GM23338 (cell line): ENCODE measurements around the gene GRM3. TPM values are rescaled to one million over a fixed set of nuclear protein-coding genes. Genes with fewer than 3 reads are reported as not detected.

Source experiments
- ATAC-seq: fragments of 200-7000 bp; cut with Tn5 transposase; 3 replicates; pipeline ENCODE4 v1.9.1; 2020
- DNase-seq: peaks from one replicate; pipeline ENCODE4 v3.0.0-alpha.2; 2015; ENCODE audit warnings: low spot score
- H2AFZ ChIP-seq: fragments of 200-600 bp; sonication (generic); 2 replicates; pipeline ENCODE4 v1.8.0; 2016; ENCODE audit warnings: antibody characterized with exemption, mild to moderate bottlenecking, moderate library complexity
- H3F3A ChIP-seq: fragments of 200-600 bp; sonication (generic); replicated peaks from 2 replicates; pipeline ENCODE4 v1.8.0; 2017; ENCODE audit warnings: antibody characterized with exemption, mixed run types, low read depth
- H3K27ac ChIP-seq: fragments of 200-600 bp; sonication (generic); 2 replicates; pipeline ENCODE4 v1.6.1; 2016; ENCODE audit warnings: low read depth
- H3K27me3 ChIP-seq: fragments of 200-600 bp; sonication (generic); 2 replicates; pipeline ENCODE4 v1.8.0; 2016; ENCODE audit warnings: mild to moderate bottlenecking, mixed run types, moderate library complexity; ENCODE audit not compliant: insufficient read depth
- H3K36me3 ChIP-seq: fragments of 200-600 bp; sonication (generic); 2 replicates; pipeline ENCODE4 v1.8.0; 2016; ENCODE audit warnings: mild to moderate bottlenecking; ENCODE audit not compliant: insufficient read depth
- H3K4me1 ChIP-seq: fragments of 200-600 bp; sonication (generic); 2 replicates; pipeline ENCODE4 v1.8.0; 2016; ENCODE audit warnings: mild to moderate bottlenecking, moderate library complexity; ENCODE audit not compliant: insufficient read depth
- H3K4me2 ChIP-seq: fragments of 200-600 bp; sonication (generic); 2 replicates; pipeline ENCODE4 v1.7.1; 2017; ENCODE audit warnings: mixed run types
- H3K4me3 ChIP-seq: fragments of 200-600 bp; sonication (generic); 2 replicates; pipeline ENCODE4 v1.6.1; 2016; ENCODE audit warnings: mixed run types
- H3K79me2 ChIP-seq: fragments of 200-600 bp; sonication (generic); replicated peaks from 2 replicates; pipeline ENCODE4 v1.8.0; 2017; ENCODE audit warnings: mild to moderate bottlenecking; ENCODE audit not compliant: insufficient read depth
- H3K9me2 ChIP-seq: fragments of 200-600 bp; sonication (generic); 2 replicates; pipeline ENCODE4 v1.8.0; 2017; ENCODE audit not compliant: insufficient read depth
- H4K20me1 ChIP-seq: fragments of 200-600 bp; sonication (generic); replicated peaks from 2 replicates; pipeline ENCODE4 v1.8.0; 2017; ENCODE audit warnings: mild to moderate bottlenecking; ENCODE audit not compliant: insufficient read depth
- H3K27ac Mint-ChIP-seq: 2 replicates; pipeline ENCODE4 v1.8.0; 2020; ENCODE audit warnings: inconsistent platforms, mild to moderate bottlenecking, moderate library complexity, mixed read lengths
- H3K27me3 Mint-ChIP-seq: 3 replicates; pipeline ENCODE4 v1.8.0; 2022; ENCODE audit warnings: low read depth, mild to moderate bottlenecking, moderate library complexity, mixed read lengths, inconsistent platforms; ENCODE audit not compliant: insufficient read depth, poor library complexity
- H3K36me3 Mint-ChIP-seq: 3 replicates; pipeline ENCODE4 v1.8.0; 2021; ENCODE audit warnings: low read depth, mild to moderate bottlenecking, inconsistent platforms, moderate library complexity, mixed read lengths
- H3K4me1 Mint-ChIP-seq: 3 replicates; pipeline ENCODE4 v1.8.0; 2020; ENCODE audit warnings: mild to moderate bottlenecking, inconsistent platforms, mixed read lengths
- H3K4me3 Mint-ChIP-seq: 3 replicates; pipeline ENCODE4 v1.8.0; 2021; ENCODE audit warnings: moderate library complexity, mild to moderate bottlenecking, inconsistent platforms, mixed read lengths
- H3K9me3 Mint-ChIP-seq: 3 replicates; pipeline ENCODE4 v1.8.0; 2020; ENCODE audit warnings: moderate library complexity, mild to moderate bottlenecking, inconsistent platforms, mixed read lengths
- CREB1 ChIP-seq: fragments of 250-450 bp; sonication (Bioruptor Pico); IDR thresholded peaks from 2 replicates; pipeline ENCODE4 v1.5.0; 2020; ENCODE audit warnings: low read depth, mild to moderate bottlenecking, moderate library complexity
- ETS1 ChIP-seq: IDR thresholded peaks from 2 replicates; pipeline ENCODE4 v1.6.1; 2016; ENCODE audit warnings: antibody characterized with exemption
- EZH2 ChIP-seq: fragments of 200-600 bp; sonication (generic); IDR thresholded peaks from one replicate; pipeline ENCODE4 v1.8.0; 2017; ENCODE audit warnings: antibody characterized with exemption, mild to moderate bottlenecking, low read depth; ENCODE audit not compliant: unreplicated experiment
- EZH2phosphoT487 ChIP-seq: fragments of 200-600 bp; sonication (generic); IDR thresholded peaks from one replicate; pipeline ENCODE4 v1.8.1; 2018; ENCODE audit warnings: antibody characterized with exemption; ENCODE audit not compliant: unreplicated experiment
- JUNB ChIP-seq: IDR thresholded peaks from one replicate; pipeline ENCODE4 v1.6.1; 2016; ENCODE audit warnings: antibody characterized with exemption; ENCODE audit not compliant: unreplicated experiment
- NANOG ChIP-seq: IDR thresholded peaks from 2 replicates; pipeline ENCODE4 v1.6.1; 2016; ENCODE audit warnings: antibody characterized with exemption, borderline replicate concordance
- POLR2AphosphoS5 ChIP-seq: IDR thresholded peaks from 2 replicates; pipeline ENCODE4 v1.6.1; 2016; ENCODE audit warnings: antibody characterized with exemption, low read depth
- REST ChIP-seq: IDR thresholded peaks from one replicate; pipeline ENCODE4 v1.6.1; 2018; ENCODE audit warnings: antibody characterized with exemption; ENCODE audit not compliant: unreplicated experiment
- STAT1 ChIP-seq: IDR thresholded peaks from one replicate; pipeline ENCODE4 v1.6.1; 2016; ENCODE audit warnings: antibody characterized with exemption; ENCODE audit not compliant: unreplicated experiment
- ZNF114 ChIP-seq: fragments of 250-450 bp; sonication (Bioruptor Pico); IDR thresholded peaks from 2 replicates; pipeline ENCODE4 v1.5.0; 2020; ENCODE audit warnings: mild to moderate bottlenecking, moderate library complexity
- ZNF331 ChIP-seq: fragments of 250-450 bp; sonication (Bioruptor Pico); IDR thresholded peaks from 2 replicates; pipeline ENCODE4 v1.5.0; 2020; ENCODE audit warnings: low read depth, mild to moderate bottlenecking, moderate library complexity
- ZNF462 ChIP-seq: fragments of 250-450 bp; sonication (Bioruptor Pico); IDR thresholded peaks from 2 replicates; pipeline ENCODE4 v1.5.0; 2020; ENCODE audit warnings: mild to moderate bottlenecking, moderate library complexity
- polyA plus RNA-seq: library from polyadenylated mRNA; unstranded; fragments of >200 nt; fragmentation: Nextera tagmentation; extraction: Ambion mirVana; gene quantifications from 2 replicates; pipeline ENCODE4 v1.2.1, GENCODE V29; 2016
- total RNA-seq: library from RNA; depleted of rRNA; stranded (reverse); fragments of >200 nt; shearing (Covaris generic); gene quantifications from 2 replicates; pipeline ENCODE4 v1.2.3, GENCODE V29; 2014
- TF ChIP-seq, protein P1 (sequence below), 2 experiments: fragments of 200-600 bp in 1 of 2; sonication (generic) in 1 of 2; conservative IDR thresholded peaks; 2 replicates each; pipeline versions ENCODE4 v1.5.1 to v1.6.1; 2016 to 2017; ENCODE audit warnings: antibody characterized with exemption in 2 of 2, low read depth in 2 of 2, mild to moderate bottlenecking in 2 of 2, moderate library complexity in 1 of 2

The GRM3 gene
- total and polyA plus RNA-seq, 2 experiments from 2014 or later: 0.79 to 1.9 TPM

- no peak for DNase-seq
- Mint-ChIP-seq H3K4me1 (peaks cover 38% of the 10 kb centered on the region), H3K4me3 (no peak overlapping the region), H3K9me3 (no peaks in the 10 kb centered on the region), H3K36me3 (no peaks in the 10 kb centered on the region), H3K27ac (no peak overlapping the region), H3K27me3 (peaks cover 11% of the 10 kb centered on the region)
- Histone ChIP-seq H3K9me2 (no peaks in the 10 kb centered on the region), H3K4me2 (peak overlapping the region; percentile 15; the same call in 1 of the 2 replicates), H3K36me3 (no peaks in the 10 kb centered on the region), H2AFZ (no peak overlapping the region), H3K27ac (no peak overlapping the region), H3K79me2 (no peaks in the 10 kb centered on the region), H3K27me3 (peaks cover 26% of the 10 kb centered on the region), H3K4me1 (peaks cover 29% of the 10 kb centered on the region), H4K20me1 (no peaks in the 10 kb centered on the region), H3F3A (no peaks in the 10 kb centered on the region), H3K4me3 (no peak overlapping the region)
- no peak for ATAC-seq
- no peak for TF ChIP-seq ZNF462 (CRISPR knock-in tag)
- TF ChIP-seq EZH2phosphoT487: no peak
- TF ChIP-seq EZH2: no peak
- TF ChIP-seq, protein P1, sequence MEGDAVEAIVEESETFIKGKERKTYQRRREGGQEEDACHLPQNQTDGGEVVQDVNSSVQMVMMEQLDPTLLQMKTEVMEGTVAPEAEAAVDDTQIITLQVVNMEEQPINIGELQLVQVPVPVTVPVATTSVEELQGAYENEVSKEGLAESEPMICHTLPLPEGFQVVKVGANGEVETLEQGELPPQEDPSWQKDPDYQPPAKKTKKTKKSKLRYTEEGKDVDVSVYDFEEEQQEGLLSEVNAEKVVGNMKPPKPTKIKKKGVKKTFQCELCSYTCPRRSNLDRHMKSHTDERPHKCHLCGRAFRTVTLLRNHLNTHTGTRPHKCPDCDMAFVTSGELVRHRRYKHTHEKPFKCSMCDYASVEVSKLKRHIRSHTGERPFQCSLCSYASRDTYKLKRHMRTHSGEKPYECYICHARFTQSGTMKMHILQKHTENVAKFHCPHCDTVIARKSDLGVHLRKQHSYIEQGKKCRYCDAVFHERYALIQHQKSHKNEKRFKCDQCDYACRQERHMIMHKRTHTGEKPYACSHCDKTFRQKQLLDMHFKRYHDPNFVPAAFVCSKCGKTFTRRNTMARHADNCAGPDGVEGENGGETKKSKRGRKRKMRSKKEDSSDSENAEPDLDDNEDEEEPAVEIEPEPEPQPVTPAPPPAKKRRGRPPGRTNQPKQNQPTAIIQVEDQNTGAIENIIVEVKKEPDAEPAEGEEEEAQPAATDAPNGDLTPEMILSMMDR (conservative IDR thresholded peaks at IDR 0.05; ENCODE audit: low read depth in 2 of 2): no peak
- TF ChIP-seq CREB1 (CRISPR knock-in tag): no peak
- TF ChIP-seq ZNF114: no peak
- TF ChIP-seq NANOG: no peak
- no peak for TF ChIP-seq STAT1
- TF ChIP-seq ETS1: no peak
- TF ChIP-seq REST: no peak
- TF ChIP-seq JUNB: no peak
- TF ChIP-seq ZNF331 (CRISPR knock-in tag): no peak
- TF ChIP-seq POLR2AphosphoS5: no peak
Observed at GRCh38 chr7:86648169-86648568, 4.5 kb downstream of the GRM3 start.
